AG04450 (cell line): ENCODE results near the gene UBTF. TPM values are rescaled to one million over a fixed set of nuclear protein-coding genes. Genes with fewer than 3 reads are reported as not detected.

Source experiments
- CTCF ChIA-PET: fragments of 300-600, 350-600 bp; formaldehyde crosslinking; extraction: SDS; loops from one replicate; lab custom pipeline; 2022; ENCODE audit warnings: antibody characterized with exemption, inconsistent platforms; lab: Charles Lee
- POLR2A ChIA-PET: fragments of 350-600 bp; formaldehyde crosslinking; extraction: SDS; loops from one replicate; lab custom pipeline; 2021; ENCODE audit warnings: antibody characterized with exemption, inconsistent platforms; lab: Yijun Ruan, JAX
- DNase-seq: peaks from one replicate; pipeline ENCODE4 v3.0.0-alpha.2; 2011; ENCODE audit warnings: low read depth, low spot score
- H3K27ac ChIP-seq: one replicate; pipeline ENCODE4 v1.5.1; 2012; ENCODE audit warnings: low read depth, low read length, control low read depth
- H3K27me3 ChIP-seq: one replicate; pipeline ENCODE4 v1.6.0; 2012; ENCODE audit warnings: low read length; ENCODE audit not compliant: control insufficient read depth, insufficient read depth
- H3K4me3 ChIP-seq: 2 replicates; pipeline ENCODE4 v1.5.1; 2011; ENCODE audit warnings: mild to moderate bottlenecking, low read depth, low read length, control low read depth
- H3K9me3 ChIP-seq: 2 replicates; pipeline ENCODE4 v1.5.1; 2012; ENCODE audit warnings: low read length; ENCODE audit not compliant: control insufficient read depth, insufficient read depth
- CTCF ChIP-seq: IDR thresholded peaks from 2 replicates; pipeline ENCODE4 v1.5.1; 2011; ENCODE audit warnings: low read depth, low read length, control low read depth, inconsistent platforms
- polyA plus RNA-seq: library from polyadenylated mRNA; depleted of rRNA; stranded (reverse); fragments of >200 nt; gene quantifications from 2 replicates; pipeline ENCODE4 v1.2.3, GENCODE V29; 2011

Gene UBTF
- polyA plus RNA-seq, 1 experiment = 26.6 TPM

- ChIA-PET POLR2A (no interaction called here), CTCF (no interaction called here)
- Histone ChIP-seq H3K27ac (no peak overlapping the region), H3K4me3 (no peak overlapping the region), H3K9me3 (no peaks in the 10 kb centered on the region), H3K27me3 (peaks cover 37% of the 10 kb centered on the region)
- no peak for TF ChIP-seq CTCF
- no peak for DNase-seq
Measured at GRCh38 chr17:44266402-44267164, 47.1 kb upstream of the UBTF start.

GRCh38 chr17:44263345-44263902 lies 43.9 kb upstream of the UBTF start:
- no peak overlapping the region for H3K4me3 ChIP-seq
- H3K9me3 ChIP-seq = no peaks in the 10 kb centered on the region; the same call in 1 of the 2 replicates
- no peak overlapping the region for H3K27ac ChIP-seq
- TF ChIP-seq CTCF = no peak
- CTCF ChIA-PET = no interaction called here
- H3K27me3 ChIP-seq = peaks cover 29% of the 10 kb centered on the region
- POLR2A ChIA-PET = no interaction called here
- no peak for DNase-seq

- no peak for DNase-seq
- H3K27ac ChIP-seq = no peak overlapping the region
- H3K4me3 ChIP-seq = no peak overlapping the region
- peaks cover 34% of the 10 kb centered on the region for H3K27me3 ChIP-seq
- no peak for TF ChIP-seq CTCF
- H3K9me3 ChIP-seq = no peaks in the 10 kb centered on the region; the same call in 1 of the 2 replicates
- POLR2A ChIA-PET = no interaction called here
- CTCF ChIA-PET = no interaction called here
Measured at GRCh38 chr17:44262654-44263225, 43.3 kb upstream of the UBTF start.

- Histone ChIP-seq H3K4me3 (no peak overlapping the region), H3K27ac (no peak overlapping the region), H3K27me3 (peaks cover 28% of the 10 kb centered on the region), H3K9me3 (no peaks in the 10 kb centered on the region; the same call in 1 of the 2 replicates)
- ChIA-PET CTCF (interaction anchor here (0.6 kb wide), 1 partner anchor 110 kb away, joined by 3 read pairs; no protein-coding TSS in a partner anchor), POLR2A (no interaction called here)
- DNase-seq = no peak
- TF ChIP-seq CTCF = no peak
Measured at GRCh38 chr17:44260296-44260695, 40.8 kb upstream of the UBTF start.
